ENCODE measurements around the gene CENPP. TPM values are rescaled to one million over a fixed set of nuclear protein-coding genes. Genes with fewer than 3 reads are reported as not detected.

Gene CENPP
- total RNA-seq, 4 donors from 2014 or later = 2.8 to 51.2 (median 4.9) TPM

- Histone ChIP-seq H3K36me3 (peaks cover 0 to 90% (median 0%) of the 10 kb centered on the region in 3 donors), H3K4me1 (no peaks in the 10 kb centered on the region), H3K27ac (no peak overlapping the region), H3K9me3 (no peaks in the 10 kb centered on the region), H3K27me3 (no peaks in the 10 kb centered on the region), H3K4me3 (no peak overlapping the region)
- no peak for TF ChIP-seq POLR2A (IDR thresholded peaks at IDR 0.05)
- TF ChIP-seq, protein P1, sequence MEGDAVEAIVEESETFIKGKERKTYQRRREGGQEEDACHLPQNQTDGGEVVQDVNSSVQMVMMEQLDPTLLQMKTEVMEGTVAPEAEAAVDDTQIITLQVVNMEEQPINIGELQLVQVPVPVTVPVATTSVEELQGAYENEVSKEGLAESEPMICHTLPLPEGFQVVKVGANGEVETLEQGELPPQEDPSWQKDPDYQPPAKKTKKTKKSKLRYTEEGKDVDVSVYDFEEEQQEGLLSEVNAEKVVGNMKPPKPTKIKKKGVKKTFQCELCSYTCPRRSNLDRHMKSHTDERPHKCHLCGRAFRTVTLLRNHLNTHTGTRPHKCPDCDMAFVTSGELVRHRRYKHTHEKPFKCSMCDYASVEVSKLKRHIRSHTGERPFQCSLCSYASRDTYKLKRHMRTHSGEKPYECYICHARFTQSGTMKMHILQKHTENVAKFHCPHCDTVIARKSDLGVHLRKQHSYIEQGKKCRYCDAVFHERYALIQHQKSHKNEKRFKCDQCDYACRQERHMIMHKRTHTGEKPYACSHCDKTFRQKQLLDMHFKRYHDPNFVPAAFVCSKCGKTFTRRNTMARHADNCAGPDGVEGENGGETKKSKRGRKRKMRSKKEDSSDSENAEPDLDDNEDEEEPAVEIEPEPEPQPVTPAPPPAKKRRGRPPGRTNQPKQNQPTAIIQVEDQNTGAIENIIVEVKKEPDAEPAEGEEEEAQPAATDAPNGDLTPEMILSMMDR (IDR thresholded peaks at IDR 0.05) = no peak
- DNase-seq = peak in 1 of 3 donors; percentile 24
Measured at GRCh38 chr9:92642564-92642963, 316.8 kb downstream of the CENPP start.

DNA sequence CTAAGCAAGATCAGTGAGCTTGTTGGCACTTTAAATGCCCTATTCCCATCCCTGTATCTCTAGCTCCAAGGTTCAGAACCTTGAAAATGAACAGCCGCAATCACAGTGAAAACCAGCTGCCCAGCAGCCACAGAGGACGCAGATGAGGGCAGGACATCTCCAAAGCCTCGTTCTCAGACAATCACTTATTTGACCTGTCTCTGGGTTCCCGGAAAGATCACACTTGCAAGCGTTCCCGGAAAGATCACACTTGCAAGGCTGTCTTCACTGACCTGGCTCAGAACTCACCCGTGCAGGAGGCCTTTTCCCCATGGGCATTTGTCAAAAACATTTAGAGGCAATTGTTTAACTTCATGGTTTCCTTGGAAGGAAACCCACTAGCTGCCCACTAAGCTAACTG is 318.5 kb downstream of the CENPP start:
- H3K4me3 ChIP-seq = no peak overlapping the region
- peaks cover 0 to 90% (median 0%) of the 10 kb centered on the region in 3 donors for H3K36me3 ChIP-seq
- no peak overlapping the region for H3K27ac ChIP-seq
- H3K27me3 ChIP-seq = no peaks in the 10 kb centered on the region
- H3K9me3 ChIP-seq = no peaks in the 10 kb centered on the region
- DNase-seq = peak in 2 of 3 donors; percentile 3 to 15
- no peak for TF ChIP-seq POLR2A (IDR thresholded peaks at IDR 0.05)
- TF ChIP-seq, protein P1 (IDR thresholded peaks at IDR 0.05) = no peak
- no peaks in the 10 kb centered on the region for H3K4me1 ChIP-seq

DNA sequence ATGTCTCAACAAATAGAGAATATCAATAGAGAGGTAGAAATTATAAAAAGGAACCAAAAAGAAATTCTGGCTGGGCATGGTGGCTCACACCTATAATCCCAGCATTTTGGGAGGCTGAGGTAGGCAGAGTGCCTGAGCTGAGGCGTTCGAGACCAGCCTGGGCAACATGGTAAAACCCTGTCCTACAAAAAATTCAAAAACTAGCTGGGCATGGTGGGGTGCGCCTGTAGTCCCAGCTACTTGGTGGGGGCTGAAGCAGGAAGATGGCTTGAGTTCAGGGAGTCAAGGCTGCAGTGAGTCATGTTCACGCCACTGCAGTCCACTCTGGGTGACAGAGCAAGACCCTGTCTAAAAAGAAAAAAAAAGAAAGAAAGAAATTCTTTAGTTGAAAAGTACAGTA is 319.3 kb downstream of the CENPP start:
- H3K36me3 ChIP-seq = peaks cover 0 to 86% (median 0%) of the 10 kb centered on the region in 3 donors
- no peaks in the 10 kb centered on the region for H3K4me1 ChIP-seq
- no peaks in the 10 kb centered on the region for H3K9me3 ChIP-seq
- no peak overlapping the region for H3K4me3 ChIP-seq
- no peak for TF ChIP-seq POLR2A (IDR thresholded peaks at IDR 0.05)
- TF ChIP-seq, protein P1 (IDR thresholded peaks at IDR 0.05) = no peak
- no peak overlapping the region for H3K27ac ChIP-seq
- H3K27me3 ChIP-seq = no peaks in the 10 kb centered on the region
- peak in 2 of 3 donors; percentile 2 to 10 for DNase-seq

DNA sequence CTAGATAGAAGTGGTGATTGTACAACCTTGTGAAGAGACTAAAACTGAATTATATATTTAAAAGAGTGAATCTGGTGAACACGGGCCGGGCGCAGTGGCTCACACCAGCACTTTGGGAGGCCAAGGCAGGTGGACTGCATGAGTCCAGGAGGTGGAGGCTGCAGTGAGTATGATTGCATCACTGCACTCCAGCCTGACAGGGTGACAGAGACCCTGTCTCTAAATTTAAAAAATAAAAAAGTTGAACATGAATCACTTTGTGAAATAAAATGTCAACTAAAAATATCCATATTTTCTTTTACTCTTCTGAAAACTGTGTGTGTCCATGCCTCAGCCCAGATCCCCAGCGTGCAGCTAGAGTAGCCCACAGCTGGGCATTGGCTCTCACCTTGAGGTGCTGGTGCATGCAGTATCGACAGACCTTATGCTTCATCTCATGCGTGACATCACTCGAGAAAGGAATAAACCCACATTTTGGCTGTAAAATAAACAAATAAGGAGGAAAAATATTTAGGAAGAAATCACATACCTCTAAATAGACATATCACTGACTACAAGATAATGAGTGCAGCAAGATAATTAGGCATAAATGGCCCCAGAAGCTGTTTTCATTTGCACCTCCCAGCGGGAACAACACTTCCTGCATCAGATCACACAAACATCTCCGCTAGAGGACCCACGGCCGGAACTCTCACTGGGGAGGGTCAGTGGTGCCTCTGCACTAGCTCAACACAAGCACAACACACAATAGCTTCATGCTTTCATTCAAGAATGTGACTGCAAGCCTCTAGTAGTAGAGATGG is 322.1 kb downstream of the CENPP start:
- no peak overlapping the region for H3K27ac ChIP-seq
- no peaks in the 10 kb centered on the region for H3K4me1 ChIP-seq
- no peaks in the 10 kb centered on the region for H3K9me3 ChIP-seq
- peaks cover 0 to 57% (median 0%) of the 10 kb centered on the region in 3 donors for H3K36me3 ChIP-seq
- H3K27me3 ChIP-seq = no peaks in the 10 kb centered on the region
- H3K4me3 ChIP-seq = no peak overlapping the region
- peak in 1 of 3 donors; percentile 23 for DNase-seq
- TF ChIP-seq, protein P1 (IDR thresholded peaks at IDR 0.05) = no peak
- no peak for TF ChIP-seq POLR2A (IDR thresholded peaks at IDR 0.05)

- no peak for TF ChIP-seq POLR2A (IDR thresholded peaks at IDR 0.05)
- H3K27me3 ChIP-seq = no peaks in the 10 kb centered on the region
- H3K9me3 ChIP-seq = no peaks in the 10 kb centered on the region
- H3K4me3 ChIP-seq = no peak overlapping the region
- no peak overlapping the region for H3K27ac ChIP-seq
- H3K4me1 ChIP-seq = no peaks in the 10 kb centered on the region
- peak in 1 of 3 donors; percentile 24 for DNase-seq
- peaks cover 0 to 51% (median 0%) of the 10 kb centered on the region in 3 donors for H3K36me3 ChIP-seq
Measured at GRCh38 chr9:92648474-92648971, 322.8 kb downstream of the CENPP start.

- H3K27ac ChIP-seq = no peak overlapping the region
- TF ChIP-seq POLR2A (IDR thresholded peaks at IDR 0.05) = no peak
- TF ChIP-seq, protein P1 (IDR thresholded peaks at IDR 0.05) = no peak
- no peaks in the 10 kb centered on the region for H3K9me3 ChIP-seq
- H3K36me3 ChIP-seq = peaks cover 0 to 49% (median 0%) of the 10 kb centered on the region in 3 donors
- DNase-seq = peak in 1 of 3 donors; percentile 40
- no peak overlapping the region for H3K4me3 ChIP-seq
- H3K27me3 ChIP-seq = no peaks in the 10 kb centered on the region
- H3K4me1 ChIP-seq = no peaks in the 10 kb centered on the region
Measured at GRCh38 chr9:92649007-92649406, 323.3 kb downstream of the CENPP start.
